ENCODE data around the gene SLC6A7. TPM values are rescaled to one million over a fixed set of nuclear protein-coding genes. Genes with fewer than 3 reads are reported as not detected.

Gene SLC6A7
- total RNA-seq, 1 donor from 2014 or later, result not detected

GRCh38 chr5:150215979-150216944, 26.4 kb downstream of the SLC6A7 start:
- no peak for DNase-seq (ENCODE audit: low read depth)
- no peak for TF ChIP-seq CTCF (conservative IDR thresholded peaks at IDR 0.05; ENCODE audit: low read depth, low read length)
- no peak overlapping the region for H3K4me3 ChIP-seq (ENCODE audit: low read depth, low read length)

- no peak for DNase-seq (ENCODE audit: low read depth)
Observed at GRCh38 chr5:150217038-150217437, 27.2 kb downstream of the SLC6A7 start.

GRCh38 chr5:150217873-150218692, 28.2 kb downstream of the SLC6A7 start:
- peak; percentile 85 for TF ChIP-seq CTCF (conservative IDR thresholded peaks at IDR 0.05; ENCODE audit: low read depth, low read length)
- DNase-seq (ENCODE audit: low read depth), result peak; percentile 25

More at GRCh38 chr5:150217038-150217437, 27.2 kb downstream of the SLC6A7 start:
- H3K4me3 ChIP-seq (ENCODE audit: low read depth, low read length), result no peak overlapping the region
- no peak for TF ChIP-seq CTCF (conservative IDR thresholded peaks at IDR 0.05; ENCODE audit: low read depth, low read length)

GRCh38 chr5:150218693-150219035, 28.8 kb downstream of the SLC6A7 start:
- TF ChIP-seq CTCF (conservative IDR thresholded peaks at IDR 0.05; ENCODE audit: low read depth, low read length), result no peak
- no peak overlapping the region for H3K4me3 ChIP-seq (ENCODE audit: low read depth, low read length)
- no peak for DNase-seq (ENCODE audit: low read depth)

More at GRCh38 chr5:150217873-150218692, 28.2 kb downstream of the SLC6A7 start:
- no peak overlapping the region for H3K4me3 ChIP-seq (ENCODE audit: low read depth, low read length)

- no peak for TF ChIP-seq CTCF (conservative IDR thresholded peaks at IDR 0.05; ENCODE audit: low read depth, low read length)
- H3K4me3 ChIP-seq (ENCODE audit: low read depth, low read length), result no peak overlapping the region
- no peak for DNase-seq (ENCODE audit: low read depth)
Observed at GRCh38 chr5:150219142-150219541, 29.3 kb downstream of the SLC6A7 start.

- no peak overlapping the region for H3K4me3 ChIP-seq (ENCODE audit: low read depth, low read length)
- DNase-seq (ENCODE audit: low read depth), result no peak
- no peak for TF ChIP-seq CTCF (conservative IDR thresholded peaks at IDR 0.05; ENCODE audit: low read depth, low read length)
Observed at GRCh38 chr5:150219861-150220260, 30.0 kb downstream of the SLC6A7 start.

Data from epithelial cell of proximal tubule (primary cell).